ENCODE data around the gene DYRK3. TPM values are rescaled to one million over a fixed set of nuclear protein-coding genes. Genes with fewer than 3 reads are reported as not detected.

Gene DYRK3
- total RNA-seq, 2 donors from 2014 or later, result 2.6 to 9.7 TPM

DNA sequence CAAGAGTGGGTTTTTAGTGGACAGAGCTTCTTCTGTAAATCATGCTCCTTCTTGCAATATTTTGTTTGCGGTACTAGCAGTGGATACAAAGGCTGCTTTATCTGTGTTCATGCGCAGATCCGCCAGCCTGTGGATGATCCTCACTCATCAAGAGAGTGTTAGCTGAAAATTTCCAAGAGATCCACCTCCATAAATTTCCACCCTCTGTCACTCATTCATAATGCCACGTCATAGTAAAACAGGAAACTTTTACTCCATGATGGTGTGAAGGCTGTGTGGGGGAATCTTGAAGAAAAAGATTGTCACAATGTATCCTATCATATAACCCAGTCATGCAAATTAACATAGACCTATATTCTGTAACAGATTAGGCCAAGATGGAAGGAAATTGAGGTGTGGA, 44.9 kb downstream of the DYRK3 start:
- intact Hi-C loops (cut with DNase I), result no loop called here
- Histone ChIP-seq H3K4me1 (replicated peaks) (no peaks in the 10 kb centered on the region), H3K4me3 (no peak overlapping the region), H3K36me3 (no peaks in the 10 kb centered on the region), H3K27me3 (replicated peaks; ENCODE audit: insufficient read depth) (no peaks in the 10 kb centered on the region), H3K27ac (no peak overlapping the region), H3K9me3 (no peaks in the 10 kb centered on the region)
- TF ChIP-seq POLR2AphosphoS5 (IDR thresholded peaks at IDR 0.05), result no peak
- no peak for TF ChIP-seq POLR2A (IDR thresholded peaks at IDR 0.05)
- TF ChIP-seq CTCF (IDR thresholded peaks at IDR 0.05), result no peak
- no peak for DNase-seq (ENCODE audit: low spot score)
- WGBS, result 69% methylated on average over 4 of the region's 4 CpGs

- intact Hi-C loops (cut with DNase I), result no loop called here
Observed at GRCh38 chr1:206681359-206681758, 46.0 kb downstream of the DYRK3 start.

GRCh38 chr1:206682111-206682510, 46.8 kb downstream of the DYRK3 start:
- Histone ChIP-seq H3K27me3 (replicated peaks; ENCODE audit: insufficient read depth) (no peaks in the 10 kb centered on the region), H3K4me1 (replicated peaks) (no peaks in the 10 kb centered on the region), H3K9me3 (no peaks in the 10 kb centered on the region), H3K4me3 (no peak overlapping the region), H3K36me3 (no peaks in the 10 kb centered on the region), H3K27ac (no peak overlapping the region)
- TF ChIP-seq POLR2AphosphoS5 (IDR thresholded peaks at IDR 0.05), result peak; percentile 48
- no peak for TF ChIP-seq CTCF (IDR thresholded peaks at IDR 0.05)
- no peak for TF ChIP-seq POLR2A (IDR thresholded peaks at IDR 0.05)
- DNase-seq (ENCODE audit: low spot score), result no peak
- WGBS, result 36% methylated on average over 3 of the region's 3 CpGs
- intact Hi-C loops (cut with DNase I), result no loop called here

More at GRCh38 chr1:206681359-206681758, 46.0 kb downstream of the DYRK3 start:
- H3K9me3 ChIP-seq, result no peaks in the 10 kb centered on the region
- TF ChIP-seq CTCF (IDR thresholded peaks at IDR 0.05) (no peak), POLR2AphosphoS5 (IDR thresholded peaks at IDR 0.05) (no peak), POLR2A (IDR thresholded peaks at IDR 0.05) (no peak)
- H3K36me3 ChIP-seq, result no peaks in the 10 kb centered on the region
- no peak overlapping the region for H3K4me3 ChIP-seq
- H3K27ac ChIP-seq, result no peak overlapping the region
- H3K4me1 ChIP-seq (replicated peaks), result no peaks in the 10 kb centered on the region
- DNase-seq (ENCODE audit: low spot score), result no peak
- 69% methylated on average over 2 of the region's 2 CpGs for WGBS
- no peaks in the 10 kb centered on the region for H3K27me3 ChIP-seq (replicated peaks; ENCODE audit: insufficient read depth)

DNA sequence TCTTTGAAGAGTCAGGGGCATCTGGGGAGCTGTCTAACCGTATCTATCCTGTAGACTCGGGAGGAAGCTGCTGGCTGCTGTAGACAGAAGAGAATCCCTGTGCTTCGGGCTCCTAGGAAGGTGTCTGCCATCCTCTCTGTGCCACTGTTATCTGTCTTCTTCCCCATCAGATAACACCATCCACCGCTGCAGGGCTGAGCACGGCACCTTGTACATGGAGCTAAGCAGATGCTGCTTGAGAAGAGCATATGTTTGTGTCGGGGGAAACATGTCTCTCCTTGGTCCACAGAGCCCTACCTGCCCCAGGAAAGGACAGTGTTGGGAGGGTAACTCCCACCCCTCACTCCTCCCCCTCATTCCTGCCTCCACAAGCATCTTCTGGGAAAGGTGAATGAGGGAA, 48.0 kb downstream of the DYRK3 start:
- no peaks in the 10 kb centered on the region for H3K9me3 ChIP-seq
- no peak overlapping the region for H3K4me3 ChIP-seq
- 89% methylated on average over 6 of the region's 6 CpGs for WGBS
- H3K27ac ChIP-seq, result no peak overlapping the region
- DNase-seq (ENCODE audit: low spot score), result no peak
- no peaks in the 10 kb centered on the region for H3K36me3 ChIP-seq
- intact Hi-C loops (cut with DNase I), result no loop called here
- no peaks in the 10 kb centered on the region for H3K27me3 ChIP-seq (replicated peaks; ENCODE audit: insufficient read depth)
- H3K4me1 ChIP-seq (replicated peaks), result no peaks in the 10 kb centered on the region
- no peak for TF ChIP-seq CTCF (IDR thresholded peaks at IDR 0.05)
- TF ChIP-seq POLR2A (IDR thresholded peaks at IDR 0.05), result no peak
- TF ChIP-seq POLR2AphosphoS5 (IDR thresholded peaks at IDR 0.05), result no peak

DNA sequence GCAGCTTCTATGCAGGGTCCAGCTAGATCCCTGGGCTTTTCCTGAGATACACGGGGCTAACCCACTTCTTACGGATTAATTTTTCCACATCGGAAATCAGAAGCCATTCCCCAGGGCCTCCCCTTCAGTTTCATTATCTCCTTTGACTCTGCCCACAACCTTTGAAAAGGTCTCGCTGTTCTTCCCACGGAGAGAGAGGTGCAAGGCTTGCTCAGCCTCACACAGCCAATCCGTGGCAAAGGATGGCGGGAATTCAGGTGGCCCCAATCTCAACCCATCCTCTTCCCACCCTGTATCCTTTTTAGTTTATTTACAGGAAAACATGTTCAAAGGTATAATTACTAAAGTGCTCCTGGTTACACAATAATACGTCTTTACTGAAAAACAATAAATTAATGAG, 48.7 kb downstream of the DYRK3 start:
- no peaks in the 10 kb centered on the region for H3K36me3 ChIP-seq
- no peak for DNase-seq (ENCODE audit: low spot score)
- intact Hi-C loops (cut with DNase I), result no loop called here
- H3K9me3 ChIP-seq, result no peaks in the 10 kb centered on the region
- no peaks in the 10 kb centered on the region for H3K4me1 ChIP-seq (replicated peaks)
- 60% methylated on average over 8 of the region's 8 CpGs for WGBS
- H3K4me3 ChIP-seq, result no peak overlapping the region
- no peaks in the 10 kb centered on the region for H3K27me3 ChIP-seq (replicated peaks; ENCODE audit: insufficient read depth)
- TF ChIP-seq CTCF (IDR thresholded peaks at IDR 0.05) (no peak), POLR2AphosphoS5 (IDR thresholded peaks at IDR 0.05) (no peak), POLR2A (IDR thresholded peaks at IDR 0.05) (no peak)
- no peak overlapping the region for H3K27ac ChIP-seq
